ENCODE data around the gene PLXNA2. TPM values are rescaled to one million over a fixed set of nuclear protein-coding genes. Genes with fewer than 3 reads are reported as not detected.

PLXNA2 gene
- polyA plus RNA-seq, 1 donor = 15.3 TPM

GRCh38 chr1:208024406-208024805 is 219.8 kb downstream of the PLXNA2 start:
- no peak for DNase-seq

GRCh38 chr1:208019257-208019656 is 224.9 kb downstream of the PLXNA2 start:
- no peak for DNase-seq

DNA sequence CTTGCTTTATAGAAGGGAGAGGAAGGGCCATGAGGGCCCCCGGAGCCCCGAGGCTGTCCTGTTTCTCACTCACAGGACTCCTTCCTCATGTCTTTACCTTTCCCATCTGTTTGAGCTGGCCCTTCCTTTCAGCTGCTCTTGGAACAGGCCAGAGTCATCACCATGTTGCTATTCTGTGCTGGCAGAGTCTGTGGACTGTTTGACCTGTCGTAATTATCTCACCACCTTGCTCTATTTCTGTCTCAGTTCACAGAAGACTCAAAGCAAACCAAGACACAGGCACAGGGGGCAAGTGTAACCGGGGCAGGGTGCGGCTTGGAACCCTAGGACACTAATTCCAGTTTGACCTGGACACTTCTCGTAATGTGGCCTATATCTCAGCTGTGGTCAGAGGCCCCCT is 228.9 kb downstream of the PLXNA2 start:
- no peak for DNase-seq

DNA sequence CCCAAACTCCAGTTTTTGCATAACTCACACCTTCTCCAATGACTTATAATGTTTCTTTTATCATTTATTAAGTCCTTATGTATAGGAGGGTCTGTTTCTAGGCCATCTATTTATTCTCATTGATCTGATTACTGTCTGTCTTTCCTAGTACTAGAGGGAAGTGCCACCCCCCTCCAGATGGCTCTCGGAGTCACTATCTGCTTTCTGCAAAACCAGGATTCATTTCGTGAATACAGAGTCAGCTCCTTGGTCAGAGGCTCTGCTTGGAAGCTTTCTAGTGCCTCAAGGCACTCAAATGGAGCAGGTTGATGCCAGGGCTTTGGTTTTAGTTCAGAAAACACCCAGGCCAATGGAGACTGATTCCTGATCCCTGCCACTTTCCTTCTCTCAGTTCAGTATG is 231.0 kb downstream of the PLXNA2 start:
- no peak for DNase-seq

- DNase-seq = no peak
These were observed 231.5 kb downstream of the PLXNA2 start for GRCh38 chr1:208012721-208013120.

DNA sequence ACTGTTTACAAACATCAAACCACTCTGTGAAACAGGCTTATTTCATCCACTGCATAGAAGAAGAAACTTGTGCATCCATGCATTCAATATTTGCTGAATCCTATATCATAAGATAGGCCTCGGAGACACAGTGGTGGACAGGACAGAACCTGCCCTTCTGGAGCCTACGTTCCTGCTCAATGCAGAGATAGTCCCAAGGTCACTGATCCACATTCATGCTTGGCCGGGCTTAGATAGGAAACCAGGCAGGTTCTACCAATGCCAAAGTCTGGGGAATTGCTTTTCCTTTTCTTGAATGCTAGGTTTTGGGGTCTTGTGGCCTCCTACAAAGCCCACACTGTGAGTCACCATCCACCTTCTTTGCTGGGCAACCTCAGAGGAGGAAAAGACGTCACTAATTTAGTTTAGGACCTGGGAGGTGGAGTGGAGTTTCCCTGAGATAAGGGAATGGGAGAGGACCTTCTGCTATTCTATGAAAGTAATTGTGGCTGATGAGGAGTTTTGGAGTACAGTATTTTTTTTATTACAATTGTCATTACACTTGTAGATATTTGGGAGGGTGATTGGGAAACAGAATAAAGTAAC is 233.6 kb downstream of the PLXNA2 start:
- no peak for DNase-seq

DNA sequence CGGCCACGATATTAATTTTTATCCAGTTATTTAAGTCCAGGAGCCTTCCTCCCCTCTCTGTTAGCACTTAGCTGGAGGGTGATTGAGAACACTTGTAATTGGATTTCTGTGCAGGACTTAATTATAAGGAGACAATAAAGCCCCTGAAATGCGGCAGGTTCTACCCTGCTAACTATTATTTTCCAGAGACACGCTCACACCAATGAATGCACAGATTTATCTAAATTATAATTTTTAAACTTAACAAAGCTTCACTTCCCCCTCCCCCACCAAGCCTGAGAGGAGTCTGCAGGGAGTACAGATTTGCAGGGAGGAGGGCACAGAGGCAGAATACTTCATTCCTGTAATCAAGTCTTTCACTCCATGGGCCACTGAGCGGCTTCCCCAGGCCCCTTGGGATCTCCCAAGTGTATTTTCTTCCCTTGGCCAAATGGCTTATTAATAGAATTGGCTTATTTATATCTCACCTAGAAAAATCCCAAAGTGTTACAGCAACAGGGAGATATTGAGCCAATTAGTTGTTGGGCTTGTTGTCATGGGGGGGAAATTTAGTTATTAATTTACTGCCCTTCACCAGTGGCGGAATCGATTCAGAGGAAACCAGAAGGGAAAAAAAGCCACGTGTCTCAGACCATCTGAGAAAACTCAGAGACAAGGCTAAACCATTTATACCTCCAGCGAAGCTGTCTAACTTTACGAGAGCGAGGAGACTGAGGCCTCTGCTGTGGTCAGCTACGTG is 234.3 kb downstream of the PLXNA2 start:
- DNase-seq = no peak

- no peak for DNase-seq
These were observed 234.9 kb downstream of the PLXNA2 start for GRCh38 chr1:208009303-208009702.

- no peak for DNase-seq
These were observed 235.7 kb downstream of the PLXNA2 start for GRCh38 chr1:208008534-208008933.

DNA sequence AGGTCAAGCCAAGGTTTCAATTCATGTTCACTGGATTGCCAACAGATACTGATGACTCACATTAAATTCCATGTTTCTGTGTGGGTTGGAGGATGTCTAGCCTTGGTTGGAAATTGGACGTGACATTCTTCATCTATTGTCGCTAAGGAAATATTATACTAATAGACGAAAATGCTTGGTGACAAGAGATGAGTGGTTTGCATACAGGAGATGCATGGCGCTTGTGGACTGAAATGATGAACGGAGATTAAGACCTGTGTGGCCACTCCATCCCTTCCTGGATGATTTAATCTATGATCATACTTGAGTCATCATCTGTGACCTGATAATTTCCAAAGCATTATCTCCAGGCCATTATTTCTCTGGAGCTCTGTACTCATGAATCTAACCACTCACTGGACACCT is 236.2 kb downstream of the PLXNA2 start:
- no peak for DNase-seq

DNA sequence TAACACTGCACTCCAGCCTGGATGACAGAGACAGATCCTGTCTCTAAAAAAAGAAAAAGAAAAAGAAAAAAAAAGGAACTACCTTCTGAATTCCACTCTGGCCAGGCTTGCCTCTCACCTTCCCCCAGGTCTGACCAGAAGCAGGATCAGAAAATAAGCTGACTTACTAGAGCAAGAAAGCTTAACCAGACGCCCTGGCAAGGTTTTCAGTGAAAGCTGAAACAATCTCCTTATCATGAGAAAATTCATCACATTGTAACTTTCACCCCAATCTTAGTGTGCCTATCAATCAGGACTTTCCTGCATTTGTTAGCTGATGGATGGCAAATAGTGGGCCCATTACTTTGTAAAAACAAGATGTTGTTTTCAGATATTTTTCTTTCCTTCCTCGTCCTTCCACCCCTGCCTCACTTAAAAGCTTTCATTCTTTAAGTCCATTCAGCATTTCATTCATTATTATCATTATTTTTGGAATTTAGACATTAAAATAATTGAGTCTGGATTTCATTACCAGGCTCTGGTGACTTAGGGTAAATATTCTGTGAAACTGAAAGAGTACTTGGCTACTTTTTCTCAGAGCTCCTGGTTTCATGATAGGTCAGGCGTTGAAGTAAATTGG is 236.8 kb downstream of the PLXNA2 start:
- DNase-seq = no peak

- no peak for DNase-seq
These were observed 237.8 kb downstream of the PLXNA2 start for GRCh38 chr1:208006258-208006920.

DNA sequence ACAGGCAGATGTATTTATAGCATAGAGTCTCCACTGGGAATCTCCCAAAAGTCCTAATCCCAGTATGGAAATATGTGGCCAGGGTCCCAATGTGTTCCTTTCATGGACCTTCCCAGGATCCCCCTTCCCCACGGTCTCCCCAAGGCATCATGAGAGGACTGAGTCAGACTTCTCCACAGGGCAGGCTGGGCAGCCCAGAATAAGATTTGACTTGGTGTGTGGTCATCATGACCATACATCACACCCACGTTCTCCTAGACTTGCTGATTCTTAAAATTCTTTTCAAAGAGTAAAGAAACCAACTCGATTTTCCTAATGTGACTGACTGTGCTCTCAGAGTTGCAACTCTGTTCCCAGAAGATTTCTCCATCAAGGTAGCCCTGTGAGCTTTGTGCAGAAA is 239.3 kb downstream of the PLXNA2 start:
- no peak for DNase-seq

DNA sequence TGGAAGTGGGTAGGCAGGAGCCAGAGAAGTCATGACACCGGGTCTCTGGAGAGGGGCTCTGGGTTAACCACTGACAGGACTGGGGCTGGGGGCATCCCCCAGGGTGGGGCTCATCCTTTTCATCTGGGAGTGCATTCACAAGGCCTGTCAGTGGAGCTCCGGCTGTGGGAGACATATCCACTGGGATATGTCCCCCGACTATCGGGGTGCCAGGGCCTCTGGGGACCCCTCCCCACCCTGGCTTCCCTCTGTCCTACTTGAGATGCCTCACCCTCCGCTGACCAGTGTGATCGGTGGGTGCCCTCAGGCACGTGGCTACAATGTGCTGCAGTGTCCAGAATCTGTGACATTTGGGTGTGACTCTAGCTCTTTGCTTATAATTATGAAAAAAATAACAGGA is 240.9 kb downstream of the PLXNA2 start:
- DNase-seq = no peak

GRCh38 chr1:208002672-208003071 is 241.5 kb downstream of the PLXNA2 start:
- DNase-seq = no peak

GRCh38 chr1:208002078-208002477 is 242.1 kb downstream of the PLXNA2 start:
- DNase-seq = no peak

GRCh38 chr1:208000504-208000903 is 243.7 kb downstream of the PLXNA2 start:
- DNase-seq = no peak

DNA sequence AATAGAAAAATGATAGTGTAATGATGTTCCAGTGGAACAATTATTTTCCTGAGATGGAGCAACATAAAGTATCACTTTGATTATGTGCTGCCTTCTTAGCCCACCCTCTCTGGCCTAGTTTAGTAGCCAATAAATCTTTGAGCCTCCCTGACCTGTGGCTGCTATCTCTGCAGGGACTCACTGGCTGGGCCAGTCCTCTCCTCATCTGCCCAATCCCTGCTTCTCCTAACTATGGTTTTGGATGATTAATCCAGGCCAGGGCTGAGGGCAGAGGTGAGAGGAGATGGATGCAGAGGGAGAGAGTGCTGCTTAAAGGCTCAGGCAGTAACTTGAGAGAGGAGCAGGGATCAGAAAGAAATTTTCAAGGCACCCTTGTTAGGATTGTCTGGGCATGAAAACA is 244.2 kb downstream of the PLXNA2 start:
- DNase-seq = no peak

DNA sequence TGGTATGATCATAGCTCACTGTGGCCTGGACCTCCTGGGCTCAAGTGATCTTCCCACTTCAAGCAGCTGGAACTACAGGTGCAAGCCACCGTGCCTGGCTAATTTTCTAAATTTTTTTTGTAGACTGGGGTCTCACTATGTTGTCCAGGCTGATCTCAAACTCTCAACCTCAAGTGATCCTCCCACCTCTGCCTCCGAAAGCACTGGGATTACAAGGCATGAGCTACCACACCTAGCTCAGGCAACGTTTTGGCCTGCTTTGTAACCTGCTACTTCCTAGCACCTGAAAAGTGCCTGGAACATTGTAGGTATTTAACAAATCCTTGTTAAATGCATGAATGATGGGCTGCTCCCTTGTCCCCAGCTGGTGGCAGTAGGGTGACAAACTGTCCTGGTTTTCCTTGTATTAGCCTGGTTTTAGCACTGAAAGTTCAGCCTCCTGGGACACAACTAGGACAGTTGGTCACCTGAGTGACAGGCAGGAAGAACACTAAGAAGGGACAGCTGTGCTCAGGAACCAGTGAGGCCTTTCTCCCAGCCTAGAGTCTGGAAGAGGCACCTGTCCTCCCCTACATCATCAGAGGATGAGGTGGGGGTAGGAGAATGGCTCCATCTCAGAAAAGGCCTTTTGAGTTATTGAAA is 244.8 kb downstream of the PLXNA2 start:
- DNase-seq = no peak

DNA sequence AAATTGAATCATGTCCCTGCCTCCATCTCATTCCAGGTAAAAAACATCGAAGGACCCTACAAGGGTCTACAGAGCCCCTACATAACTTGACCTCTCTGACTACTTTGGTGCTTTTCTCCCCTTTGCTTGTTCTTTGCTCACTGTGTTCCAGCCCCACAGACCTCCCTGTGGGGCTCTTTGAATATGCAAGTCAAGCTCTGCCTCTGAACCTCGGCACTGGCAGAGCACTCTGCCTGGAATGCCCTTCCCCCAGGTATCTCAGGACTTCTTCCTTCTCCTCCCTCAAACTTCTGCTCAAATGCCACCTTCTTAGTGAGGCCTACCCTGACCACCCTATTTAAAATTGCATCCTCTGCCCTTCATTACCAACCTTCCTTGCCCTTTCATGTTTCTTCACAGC is 245.5 kb downstream of the PLXNA2 start:
- DNase-seq = no peak

GRCh38 chr1:207997486-207998268 is 246.5 kb downstream of the PLXNA2 start:
- peak; percentile 70 for DNase-seq

- DNase-seq = no peak
These were observed 247.5 kb downstream of the PLXNA2 start for GRCh38 chr1:207996636-207997035.

Measured in left kidney (tissue), 2 donors.